SK-N-SH treated with all-trans-retinoic acid at 6 μM for 48 hours (cell line): ENCODE data around the gene MAN1A1.

ENCODE experiments used
- ATAC-seq: fragments of 200-7000 bp; cut with Tn5 transposase; 3 replicates; pipeline ENCODE4 v1.9.1; 2020; ENCODE audit warnings: mild to moderate bottlenecking, moderate library complexity
- BACH2 ChIP-seq: fragments of 250-450 bp; sonication (Bioruptor Pico); IDR thresholded peaks from 2 replicates; pipeline ENCODE4 v1.9.0; 2021; ENCODE audit warnings: mild to moderate bottlenecking, borderline replicate concordance
- CREB5 ChIP-seq: fragments of 250-450 bp; sonication (Bioruptor Pico); IDR thresholded peaks from 2 replicates; pipeline ENCODE4 v1.5.1; 2020; ENCODE audit warnings: low read depth, mild to moderate bottlenecking, moderate library complexity
- CSDC2 ChIP-seq: fragments of 250-450 bp; sonication (Bioruptor Pico); IDR thresholded peaks from 2 replicates; pipeline ENCODE4 v1.5.0; 2020; ENCODE audit warnings: mild to moderate bottlenecking, moderate library complexity
- ESRRG ChIP-seq: fragments of 250-450 bp; sonication (Bioruptor Pico); IDR thresholded peaks from 2 replicates; pipeline ENCODE4 v1.6.1; 2021; ENCODE audit warnings: mild to moderate bottlenecking
- ISL1 ChIP-seq: fragments of 250-450 bp; sonication (Bioruptor Pico); IDR thresholded peaks from 2 replicates; pipeline ENCODE4 v2.1.2; 2022; ENCODE audit warnings: mild to moderate bottlenecking, moderate library complexity
- OSR1 ChIP-seq: fragments of 250-450 bp; sonication (Bioruptor Pico); IDR thresholded peaks from 2 replicates; pipeline ENCODE4 v1.8.0; 2022; ENCODE audit warnings: moderate library complexity, mild to moderate bottlenecking, inconsistent platforms
- PATZ1 ChIP-seq: fragments of 250-450 bp; sonication (Bioruptor Pico); IDR thresholded peaks from 2 replicates; pipeline ENCODE4 v1.8.0; 2020; ENCODE audit warnings: mild to moderate bottlenecking, moderate library complexity, borderline replicate concordance
- POU6F1 ChIP-seq: fragments of 250-450 bp; sonication (Bioruptor Pico); IDR thresholded peaks from 2 replicates; pipeline ENCODE4 v1.8.0; 2021; ENCODE audit warnings: low read depth, mild to moderate bottlenecking, moderate library complexity, borderline replicate concordance
- PPARA ChIP-seq: fragments of 250-450 bp; sonication (Bioruptor Pico); IDR thresholded peaks from 2 replicates; pipeline ENCODE4 v1.5.0; 2020; ENCODE audit warnings: mild to moderate bottlenecking, borderline replicate concordance
- RARB ChIP-seq: fragments of 250-450 bp; sonication (Bioruptor Pico); IDR thresholded peaks from 2 replicates; pipeline ENCODE4 v1.8.0; 2021; ENCODE audit warnings: mild to moderate bottlenecking, moderate library complexity
- SNAI2 ChIP-seq: fragments of 250-450 bp; sonication (Bioruptor Pico); IDR thresholded peaks from 2 replicates; pipeline ENCODE4 v1.5.0; 2020; ENCODE audit warnings: mild to moderate bottlenecking, moderate library complexity
- TCF4 ChIP-seq: fragments of 250-450 bp; sonication (Bioruptor Pico); IDR thresholded peaks from 2 replicates; pipeline ENCODE4 v1.8.0; 2021; ENCODE audit warnings: mild to moderate bottlenecking, moderate library complexity, borderline replicate concordance
- TOX ChIP-seq: fragments of 250-450 bp; sonication (Bioruptor Pico); IDR thresholded peaks from 2 replicates; pipeline ENCODE4 v1.8.0; 2021; ENCODE audit warnings: mild to moderate bottlenecking, moderate library complexity, borderline replicate concordance
- TSHZ2 ChIP-seq: fragments of 250-450 bp; sonication (Bioruptor Pico); IDR thresholded peaks from 2 replicates; pipeline ENCODE4 v1.5.0; 2020; ENCODE audit warnings: mild to moderate bottlenecking, moderate library complexity
- ZC3H10 ChIP-seq: fragments of 250-450 bp; sonication (Bioruptor Pico); IDR thresholded peaks from 2 replicates; pipeline ENCODE4 v1.5.1; 2021; ENCODE audit warnings: mild to moderate bottlenecking, moderate library complexity
- ZFP3 ChIP-seq: fragments of 250-450 bp; sonication (Bioruptor Pico); IDR thresholded peaks from 2 replicates; pipeline ENCODE4 v1.5.0; 2020; ENCODE audit warnings: mild to moderate bottlenecking, moderate library complexity
- ZFP30 ChIP-seq: fragments of 450-650 bp; formaldehyde crosslinking; IDR thresholded peaks from 2 replicates; pipeline ENCODE4 v1.5.0; 2022; ENCODE audit warnings: mild to moderate bottlenecking, moderate library complexity
- ZNF8 ChIP-seq: fragments of 450-650 bp; formaldehyde crosslinking; IDR thresholded peaks from 2 replicates; pipeline ENCODE4 v1.5.0; 2020; ENCODE audit warnings: mild to moderate bottlenecking, moderate library complexity

MAN1A1 gene

GRCh38 chr6:119370080-119370479 lies 20.5 kb upstream of the MAN1A1 start:
- ATAC-seq, result no peak

GRCh38 chr6:119368921-119369320 lies 19.4 kb upstream of the MAN1A1 start:
- ATAC-seq, result no peak
- TF ChIP-seq TCF4 (CRISPR knock-in tag), result no peak
- TF ChIP-seq CREB5 (CRISPR knock-in tag), result no peak
- TF ChIP-seq ZC3H10, result no peak
- no peak for TF ChIP-seq ZNF8
- TF ChIP-seq TSHZ2 (CRISPR knock-in tag), result no peak

More at GRCh38 chr6:119370080-119370479, 20.5 kb upstream of the MAN1A1 start:
- TF ChIP-seq CSDC2 (CRISPR knock-in tag), result no peak
- no peak for TF ChIP-seq ZNF8
- no peak for TF ChIP-seq ESRRG (CRISPR knock-in tag)
- no peak for TF ChIP-seq TOX (CRISPR knock-in tag)
- no peak for TF ChIP-seq BACH2 (CRISPR knock-in tag)
- TF ChIP-seq PATZ1 (CRISPR knock-in tag), result no peak
- no peak for TF ChIP-seq ISL1 (CRISPR knock-in tag)
- TF ChIP-seq PPARA (CRISPR knock-in tag), result no peak
- TF ChIP-seq ZFP3 (CRISPR knock-in tag), result no peak
- no peak for TF ChIP-seq SNAI2 (CRISPR knock-in tag)
- no peak for TF ChIP-seq CREB5 (CRISPR knock-in tag)
- no peak for TF ChIP-seq OSR1 (CRISPR knock-in tag)
- no peak for TF ChIP-seq RARB (CRISPR knock-in tag)
- no peak for TF ChIP-seq TCF4 (CRISPR knock-in tag)
- TF ChIP-seq ZC3H10, result no peak
- TF ChIP-seq ZFP30 (CRISPR knock-in tag), result no peak
- no peak for TF ChIP-seq POU6F1 (CRISPR knock-in tag)
- TF ChIP-seq, all 23 proteins: peak for 0

- TF ChIP-seq BACH2 (CRISPR knock-in tag) (no peak), PATZ1 (CRISPR knock-in tag) (no peak), POU6F1 (CRISPR knock-in tag) (no peak)
- TF ChIP-seq, all 23 proteins: peak for 0
- ATAC-seq, result no peak
Measured at GRCh38 chr6:119361209-119361608, 11.6 kb upstream of the MAN1A1 start.
